ENCODE measurements around the gene TMEM44.

Gene TMEM44

GRCh38 chr3:194537732-194538247 is 95.4 kb downstream of the TMEM44 start:
- Histone ChIP-seq H3K9me3 (no peaks in the 10 kb centered on the region), H3K36me3 (no peaks in the 10 kb centered on the region), H3K4me3 (ENCODE audit: low read depth, low read length) (no peak overlapping the region), H3K4me1 (0 out of 2 replicates have a peak, but pooled peaks cover 6% of the 10 kb centered on the region), H3K27me3 (no peaks in the 10 kb centered on the region)
- DNase-seq = no peak
- no peak for TF ChIP-seq CTCF (IDR thresholded peaks at IDR 0.05; ENCODE audit: low read depth, low read length)
